ENCODE measurements around the gene LGALS14. TPM values are rescaled to one million over a fixed set of nuclear protein-coding genes. Genes with fewer than 3 reads are reported as not detected.
"Not testable (repeated sequence)": the region's sequence is repeated elsewhere in the genome, so short reads cannot be mapped to it uniquely, and the experiment has no call there.

Gene LGALS14
- total RNA-seq, 1 donor from 2014 or later, result not detected

DNA sequence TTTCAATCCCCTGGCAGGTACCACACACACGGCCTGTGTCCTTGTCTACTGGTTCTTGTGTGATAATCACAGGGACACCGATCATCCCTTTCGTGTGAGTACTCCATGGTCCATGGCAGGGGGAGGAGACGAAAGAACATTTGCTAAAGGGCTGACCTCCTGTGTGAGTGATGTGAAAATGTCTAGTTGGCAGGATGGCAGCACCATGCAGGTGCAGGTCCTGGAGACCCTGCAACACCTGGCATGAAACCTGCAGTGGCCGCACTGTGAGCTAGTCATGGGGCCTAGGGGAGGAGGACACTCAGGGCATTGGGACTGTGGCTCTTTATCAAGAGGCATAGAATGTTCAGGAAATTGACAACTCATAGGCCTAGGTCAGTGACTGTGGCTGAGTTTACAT lies 22.9 kb upstream of the LGALS14 start:
- Histone ChIP-seq H3K36me3 (ENCODE audit: insufficient read depth, low read length) (no peaks in the 10 kb centered on the region), H3K4me2 (ENCODE audit: low read length) (no peak overlapping the region), H3K4me1 (ENCODE audit: insufficient read depth, low read length) (no peaks in the 10 kb centered on the region), H3K27ac (ENCODE audit: low read depth, low read length) (no peak overlapping the region), H3K9me3 (ENCODE audit: insufficient read depth, low read depth, low read length) (no peaks in the 10 kb centered on the region), H3K27me3 (ENCODE audit: insufficient read depth, low read length) (no peaks in the 10 kb centered on the region), H3K9ac (ENCODE audit: low read length) (no peak overlapping the region), H3K4me3 (ENCODE audit: insufficient read depth, low read depth, low read length) (no peak overlapping the region), H4K20me1 (ENCODE audit: insufficient read depth, low read length) (no peaks in the 10 kb centered on the region), H3K79me2 (ENCODE audit: insufficient read depth, low read length) (no peaks in the 10 kb centered on the region), H2AFZ (ENCODE audit: low read depth, low read length) (no peak overlapping the region)
- Mint-ChIP-seq H3K27me3 (ENCODE audit: low read depth, unreplicated experiment) (peaks cover 41% of the 10 kb centered on the region), H3K4me3 (ENCODE audit: unreplicated experiment) (no peak overlapping the region), H3K27ac (ENCODE audit: unreplicated experiment) (no peak overlapping the region), H3K4me1 (ENCODE audit: low read depth, unreplicated experiment) (peaks cover 10% of the 10 kb centered on the region), H3K9me3 (ENCODE audit: unreplicated experiment) (peaks cover 1% of the 10 kb centered on the region), H3K36me3 (ENCODE audit: low read depth, unreplicated experiment) (no peaks in the 10 kb centered on the region)
- FAIRE-seq (no peak), DNase-seq (ENCODE audit: low read depth) (no peak)
- no peak for TF ChIP-seq CTCF (IDR thresholded peaks at IDR 0.05; ENCODE audit: insufficient read depth, low read depth, low read length)
- no peak for TF ChIP-seq EZH2 (IDR thresholded peaks at IDR 0.05; ENCODE audit: insufficient read depth, low read length)

- FAIRE-seq (no peak), DNase-seq (ENCODE audit: low read depth) (no peak)
- Mint-ChIP-seq H3K4me3 (ENCODE audit: unreplicated experiment) (no peak overlapping the region), H3K4me1 (ENCODE audit: low read depth, unreplicated experiment) (peaks cover 6% of the 10 kb centered on the region), H3K9me3 (ENCODE audit: unreplicated experiment) (peaks cover 3% of the 10 kb centered on the region), H3K27me3 (ENCODE audit: low read depth, unreplicated experiment) (peaks cover 33% of the 10 kb centered on the region), H3K36me3 (ENCODE audit: low read depth, unreplicated experiment) (no peaks in the 10 kb centered on the region), H3K27ac (ENCODE audit: unreplicated experiment) (no peak overlapping the region)
- TF ChIP-seq EZH2 (IDR thresholded peaks at IDR 0.05; ENCODE audit: insufficient read depth, low read length) (no peak), CTCF (IDR thresholded peaks at IDR 0.05; ENCODE audit: insufficient read depth, low read depth, low read length) (no peak)
- Histone ChIP-seq H3K36me3 (ENCODE audit: insufficient read depth, low read length) (no peaks in the 10 kb centered on the region), H3K4me3 (ENCODE audit: insufficient read depth, low read depth, low read length) (no peak overlapping the region), H3K27ac (ENCODE audit: low read depth, low read length) (no peak overlapping the region), H3K79me2 (ENCODE audit: insufficient read depth, low read length) (no peaks in the 10 kb centered on the region), H4K20me1 (ENCODE audit: insufficient read depth, low read length) (no peaks in the 10 kb centered on the region), H2AFZ (ENCODE audit: low read depth, low read length) (no peak overlapping the region), H3K27me3 (ENCODE audit: insufficient read depth, low read length) (no peaks in the 10 kb centered on the region), H3K9me3 (ENCODE audit: insufficient read depth, low read depth, low read length) (no peaks in the 10 kb centered on the region), H3K4me1 (ENCODE audit: insufficient read depth, low read length) (no peaks in the 10 kb centered on the region), H3K9ac (ENCODE audit: low read length) (no peak overlapping the region), H3K4me2 (ENCODE audit: low read length) (no peak overlapping the region)
Measured at GRCh38 chr19:39684267-39684666, 20.0 kb upstream of the LGALS14 start.

DNA sequence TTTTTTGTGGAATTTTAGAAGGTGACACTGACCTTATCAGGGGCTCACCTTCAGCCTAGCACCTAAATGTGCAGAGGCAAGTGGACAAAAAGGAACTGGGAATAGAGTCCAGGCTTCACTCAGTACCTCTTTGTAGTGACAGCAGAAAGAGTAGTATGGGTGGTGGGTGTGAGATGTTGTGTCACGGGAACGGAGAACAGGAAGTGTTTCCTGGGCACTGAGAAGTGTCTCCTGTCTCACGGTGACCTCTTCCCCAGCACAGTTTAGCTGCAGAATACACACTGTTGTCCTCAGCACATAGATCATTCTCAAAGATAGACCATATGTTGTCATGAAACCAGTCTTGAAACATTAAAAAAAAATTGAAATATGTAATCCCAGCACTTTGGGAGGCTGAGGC lies 17.5 kb upstream of the LGALS14 start:
- no peaks in the 10 kb centered on the region for H3K79me2 ChIP-seq (ENCODE audit: insufficient read depth, low read length)
- peaks cover 22% of the 10 kb centered on the region for H3K27me3 Mint-ChIP-seq (ENCODE audit: low read depth, unreplicated experiment)

DNA sequence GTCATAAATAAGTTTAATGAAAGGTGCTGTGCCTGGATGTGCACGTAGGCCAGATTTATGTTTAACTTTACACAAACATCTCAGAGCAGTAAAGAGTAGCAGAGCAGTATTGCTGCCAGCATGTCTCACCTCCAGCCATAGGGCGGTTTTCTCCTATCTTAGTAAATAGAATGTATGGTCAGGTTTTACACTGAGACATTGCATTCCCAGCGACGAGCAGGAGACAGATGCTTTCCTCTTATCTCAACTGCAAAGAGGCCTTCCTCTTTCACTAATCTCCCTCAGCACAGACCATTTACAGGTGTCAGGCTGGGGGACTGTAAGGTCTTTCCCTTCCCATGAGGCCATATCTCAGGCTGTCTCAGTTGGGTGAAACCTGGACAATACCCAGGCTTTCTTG lies 15.6 kb upstream of the LGALS14 start:
- H3K4me1 Mint-ChIP-seq (ENCODE audit: low read depth, unreplicated experiment); H3K27ac ChIP-seq (ENCODE audit: low read depth, low read length); H4K20me1 ChIP-seq (ENCODE audit: insufficient read depth, low read length); H3K27me3 ChIP-seq (ENCODE audit: insufficient read depth, low read length); H3K9me3 ChIP-seq (ENCODE audit: insufficient read depth, low read depth, low read length); H3K79me2 ChIP-seq (ENCODE audit: insufficient read depth, low read length); FAIRE-seq; H3K9ac ChIP-seq (ENCODE audit: low read length); DNase-seq (ENCODE audit: low read depth); H3K36me3 Mint-ChIP-seq (ENCODE audit: low read depth, unreplicated experiment); H2AFZ ChIP-seq (ENCODE audit: low read depth, low read length); H3K36me3 ChIP-seq (ENCODE audit: insufficient read depth, low read length); H3K4me3 ChIP-seq (ENCODE audit: insufficient read depth, low read depth, low read length); H3K4me3 Mint-ChIP-seq (ENCODE audit: unreplicated experiment); H3K9me3 Mint-ChIP-seq (ENCODE audit: unreplicated experiment); H3K4me2 ChIP-seq (ENCODE audit: low read length); H3K27ac Mint-ChIP-seq (ENCODE audit: unreplicated experiment); H3K4me1 ChIP-seq (ENCODE audit: insufficient read depth, low read length): not testable (repeated sequence)
- peaks cover 15% of the 10 kb centered on the region for H3K27me3 Mint-ChIP-seq (ENCODE audit: low read depth, unreplicated experiment)

More for the DNA sequence above, 17.5 kb upstream of the LGALS14 start:
- Histone ChIP-seq H2AFZ (ENCODE audit: low read depth, low read length) (no peak overlapping the region), H3K36me3 (ENCODE audit: insufficient read depth, low read length) (no peaks in the 10 kb centered on the region), H4K20me1 (ENCODE audit: insufficient read depth, low read length) (no peaks in the 10 kb centered on the region), H3K9me3 (ENCODE audit: insufficient read depth, low read depth, low read length) (no peaks in the 10 kb centered on the region), H3K4me2 (ENCODE audit: low read length) (no peak overlapping the region), H3K9ac (ENCODE audit: low read length) (no peak overlapping the region), H3K4me1 (ENCODE audit: insufficient read depth, low read length) (no peaks in the 10 kb centered on the region), H3K27me3 (ENCODE audit: insufficient read depth, low read length) (no peaks in the 10 kb centered on the region), H3K27ac (ENCODE audit: low read depth, low read length) (no peak overlapping the region), H3K4me3 (ENCODE audit: insufficient read depth, low read depth, low read length) (no peak overlapping the region)
- peaks cover 4% of the 10 kb centered on the region for H3K9me3 Mint-ChIP-seq (ENCODE audit: unreplicated experiment)
- H3K36me3 Mint-ChIP-seq (ENCODE audit: low read depth, unreplicated experiment), result no peaks in the 10 kb centered on the region
- FAIRE-seq (no peak), DNase-seq (ENCODE audit: low read depth) (no peak)
- H3K27ac Mint-ChIP-seq (ENCODE audit: unreplicated experiment), result no peak overlapping the region
- no peak overlapping the region for H3K4me3 Mint-ChIP-seq (ENCODE audit: unreplicated experiment)
- peaks cover 6% of the 10 kb centered on the region for H3K4me1 Mint-ChIP-seq (ENCODE audit: low read depth, unreplicated experiment)
- TF ChIP-seq CTCF (IDR thresholded peaks at IDR 0.05; ENCODE audit: insufficient read depth, low read depth, low read length), result no peak
- TF ChIP-seq EZH2 (IDR thresholded peaks at IDR 0.05; ENCODE audit: insufficient read depth, low read length), result no peak
